Body of pancreas (tissue), 4 donors: ENCODE data around the gene TMC1. TPM values are rescaled to one million over a fixed set of nuclear protein-coding genes. Genes with fewer than 3 reads are reported as not detected.

ENCODE experiments used
- ATAC-seq: fragments of 150-250 bp; one replicate; pipeline ENCODE4 v1.9.1; 2016
- DNase-seq, 4 donors: peaks; one replicate each; pipeline ENCODE4 v3.0.0-alpha.2; 2019
- H3K27ac ChIP-seq, 4 donors: fragments of 200-600 bp; sonication (generic); 1 replicate in 3 of 4; 2 replicates in 1 of 4; pipeline versions ENCODE4 v1.5.1 to v1.6.1; 2016 to 2019; ENCODE audit warnings: mild to moderate bottlenecking in 1 of 4, mixed read lengths in 1 of 4, moderate library complexity in 1 of 4
- H3K27me3 ChIP-seq, 2 donors: fragments of 200-600 bp; sonication (generic); one replicate each; pipeline ENCODE4 v1.6.0; 2016; ENCODE audit warnings: mild to moderate bottlenecking in 1 of 2
- H3K36me3 ChIP-seq, 2 donors: fragments of 200-600 bp; sonication (generic); replicated peaks in 1 of 2; 2 replicates each; pipeline ENCODE4 v1.5.1; 2016; ENCODE audit warnings: low read depth in 2 of 2; ENCODE audit not compliant: insufficient read depth in 1 of 2
- H3K4me1 ChIP-seq: fragments of 200-600 bp; sonication (generic); one replicate; pipeline ENCODE4 v1.6.0; 2016
- H3K4me3 ChIP-seq, 2 donors: fragments of 200-600 bp; sonication (generic); 1 replicate in 1 of 2; 2 replicates in 1 of 2; pipeline ENCODE4 v1.5.1; 2016 to 2019
- H3K9me3 ChIP-seq, 3 donors: fragments of 200-600 bp; sonication (generic); 1 replicate in 2 of 3; 2 replicates in 1 of 3; pipeline ENCODE4 v1.5.1; 2016
- CTCF ChIP-seq, 7 experiments: fragments of 450-650 bp in 4 of 7; fragments of 200-600 bp in 3 of 7; sonication (generic) in 3 of 7; IDR thresholded peaks; one replicate each; pipeline ENCODE4 v1.5.1; 2016 to 2019; ENCODE audit warnings: antibody characterized with exemption in 7 of 7
- POLR2A ChIP-seq, 3 donors: fragments of 450-650 bp; IDR thresholded peaks; one replicate each; pipeline ENCODE4 v1.6.1; 2016; ENCODE audit warnings: antibody characterized with exemption in 3 of 3, mild to moderate bottlenecking in 2 of 3
- WGBS, 2 donors: methylation state at CpG; one replicate each; pipeline ENCODE4 v1.1.5; 2017; 5-methylcytosine and 5-hydroxymethylcytosine counted together
- intact Hi-C: fragments of 100-400 bp; cut with DNase I; formaldehyde crosslinking; loops from one replicate; pipeline ENCODE4 v1.15.1; 2023
- total RNA-seq, 2 donors: library from RNA; depleted of rRNA; stranded (reverse); fragments of >200 nt; gene quantifications; one replicate each; pipeline ENCODE4 v1.1.0, GENCODE V29; 2016

Gene TMC1
- total RNA-seq, 2 donors from 2014 or later = not detected

GRCh38 chr9:72533322-72533721, 11.9 kb downstream of the TMC1 start:
- Histone ChIP-seq H3K4me1 (peaks cover 3% of the 10 kb centered on the region), H3K27me3 (no peaks in the 10 kb centered on the region), H3K9me3 (no peaks in the 10 kb centered on the region), H3K27ac (no peak overlapping the region), H3K36me3 (no peaks in the 10 kb centered on the region), H3K4me3 (no peak overlapping the region)
- no peak for ATAC-seq
- intact Hi-C loops = no loop called here
- DNase-seq = no peak
- 43 to 67% methylated on average over 1 of the region's 1 CpG for WGBS, 2 donors
- TF ChIP-seq CTCF (IDR thresholded peaks at IDR 0.05) (no peak), POLR2A (IDR thresholded peaks at IDR 0.05) (no peak)

GRCh38 chr9:72534931-72535330, 13.5 kb downstream of the TMC1 start:
- ATAC-seq (no peak), DNase-seq (no peak)
- no peaks in the 10 kb centered on the region for H3K36me3 ChIP-seq
- peaks cover 3% of the 10 kb centered on the region for H3K4me1 ChIP-seq
- 85 to 88% methylated on average over 4 of the region's 4 CpGs for WGBS, 2 donors
- H3K27me3 ChIP-seq = no peaks in the 10 kb centered on the region
- no peak overlapping the region for H3K27ac ChIP-seq
- TF ChIP-seq POLR2A (IDR thresholded peaks at IDR 0.05) (no peak), CTCF (IDR thresholded peaks at IDR 0.05) (no peak)
- intact Hi-C loops = no loop called here
- H3K9me3 ChIP-seq = no peaks in the 10 kb centered on the region
- no peak overlapping the region for H3K4me3 ChIP-seq

- peaks cover 10% of the 10 kb centered on the region for H3K4me1 ChIP-seq
Observed at GRCh38 chr9:72537011-72537545, 15.7 kb downstream of the TMC1 start.

GRCh38 chr9:72537671-72538070, 16.3 kb downstream of the TMC1 start:
- Histone ChIP-seq H3K27me3 (no peaks in the 10 kb centered on the region), H3K9me3 (no peaks in the 10 kb centered on the region), H3K4me3 (no peak overlapping the region), H3K4me1 (peaks cover 10% of the 10 kb centered on the region), H3K36me3 (no peaks in the 10 kb centered on the region), H3K27ac (no peak overlapping the region)
- 94% methylated on average over 1 of the region's 1 CpG for WGBS, 2 donors
- intact Hi-C loops = no loop called here
- ATAC-seq (no peak), DNase-seq (no peak)
- TF ChIP-seq POLR2A (IDR thresholded peaks at IDR 0.05) (no peak), CTCF (IDR thresholded peaks at IDR 0.05) (no peak)

More at GRCh38 chr9:72537011-72537545, 15.7 kb downstream of the TMC1 start:
- H3K27ac ChIP-seq = no peak overlapping the region
- ATAC-seq (no peak), DNase-seq (no peak)
- no peaks in the 10 kb centered on the region for H3K27me3 ChIP-seq
- TF ChIP-seq CTCF (IDR thresholded peaks at IDR 0.05) (no peak), POLR2A (IDR thresholded peaks at IDR 0.05) (no peak)
- no peak overlapping the region for H3K4me3 ChIP-seq
- intact Hi-C loops = no loop called here
- H3K9me3 ChIP-seq = no peaks in the 10 kb centered on the region
- no peaks in the 10 kb centered on the region for H3K36me3 ChIP-seq

- H3K4me1 ChIP-seq = peaks cover 10% of the 10 kb centered on the region
- no peaks in the 10 kb centered on the region for H3K27me3 ChIP-seq
- no peaks in the 10 kb centered on the region for H3K9me3 ChIP-seq
- intact Hi-C loops = no loop called here
- TF ChIP-seq POLR2A (IDR thresholded peaks at IDR 0.05) (no peak), CTCF (IDR thresholded peaks at IDR 0.05) (no peak)
- no peak for DNase-seq
- WGBS, 2 donors = 91 to 94% methylated on average over 4 of the region's 4 CpGs
- ATAC-seq = no peak
- H3K36me3 ChIP-seq = no peaks in the 10 kb centered on the region
- no peak overlapping the region for H3K4me3 ChIP-seq
- H3K27ac ChIP-seq = no peak overlapping the region
Observed at GRCh38 chr9:72538921-72539702, 17.7 kb downstream of the TMC1 start.
